Stimulated activated CD8-positive, alpha-beta memory T cell treated with anti-CD3 and anti-CD28 coated beads, Interleukin-7, amount 100 ng/mL, for 4 hours (primary cell): ENCODE data around the gene GADD45G.

Experiments used
- DNase-seq, 2 donors: peaks; one replicate each; pipeline ENCODE4 v3.0.0-alpha.2; 2020; ENCODE audit warnings: low read depth in 2 of 2

The GADD45G gene

GRCh38 chr9:89654025-89654662 lies 49.3 kb downstream of the GADD45G start:
- DNase-seq = no peak

GRCh38 chr9:89655056-89655989 lies 50.5 kb downstream of the GADD45G start:
- DNase-seq = no peak
